ENCODE data around the gene MOB3A.

GRCh38 chr19:2056837-2057192 is 39.3 kb downstream of the MOB3A start:
- TF ChIP-seq CTCF (IDR thresholded peaks at IDR 0.05; ENCODE audit: low read depth, low read length) (no peak), POLR2A (IDR thresholded peaks at IDR 0.05; ENCODE audit: extremely low read depth, insufficient read length) (no peak), MYC (IDR thresholded peaks at IDR 0.05; ENCODE audit: low read depth, low read length) (no peak)

All from NB4 (cell line).